Measurements from ENCODE around the gene ANKRD50. TPM values are rescaled to one million over a fixed set of nuclear protein-coding genes. Genes with fewer than 3 reads are reported as not detected.

The ANKRD50 gene
- total and polyA plus RNA-seq, 2 of the 13 experiments (the other 11 are each of a cell fraction or from before 2014, with no cell fraction given), result 2.4 to 4.4 TPM

DNA sequence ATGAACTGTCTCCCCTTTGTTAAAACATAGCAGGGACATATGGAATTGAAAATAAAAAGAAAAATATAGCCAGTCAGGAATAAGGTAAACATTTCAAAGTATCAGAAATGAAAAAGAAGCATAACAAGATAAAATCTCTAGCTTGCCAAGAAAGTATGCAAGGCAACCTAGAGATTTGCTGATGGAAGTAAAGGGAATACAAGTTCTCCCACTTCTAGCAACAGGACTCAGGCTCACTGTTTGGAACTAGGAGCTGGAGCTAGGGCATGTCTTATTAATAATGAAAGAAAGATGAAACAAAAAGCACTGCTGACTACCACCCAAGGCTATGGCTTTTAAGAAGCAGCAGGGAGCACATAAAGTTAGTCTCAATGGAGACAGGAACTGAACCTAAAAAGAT is 18.2 kb downstream of the ANKRD50 start:
- POLR2A ChIA-PET, result no interaction called here

More for the DNA sequence above, 18.2 kb downstream of the ANKRD50 start:
- DNase-seq (ENCODE audit: low spot score) (no peak), FAIRE-seq (no peak), ATAC-seq (no peak)
- H3K27ac ChIP-seq (ENCODE audit: extremely low read length, insufficient read depth, low read length), result no peak overlapping the region
- H4K20me1 ChIP-seq (ENCODE audit: insufficient read depth, low read length), result no peaks in the 10 kb centered on the region
- intact Hi-C loops (cut with micrococcal nuclease; ENCODE audit: unreplicated experiment), result no loop called here
- in situ Hi-C loops (cut with HindIII; ENCODE audit: extremely low pct_ligation_motif_present, low pct_unique_long_range_greater_than_20kb), result no loop called here
- H3K27me3 ChIP-seq (ENCODE audit: control insufficient read depth in 1 of 2, insufficient read depth in 2 of 2, low read length in 2 of 2), result no peaks in the 10 kb centered on the region
- H2AFZ ChIP-seq (ENCODE audit: low read length), result no peak overlapping the region
- no peak overlapping the region for H3K9ac ChIP-seq (ENCODE audit: insufficient read depth, low read depth, low read length)
- CTCF ChIA-PET (ENCODE audit: low intra/inter-chr PET ratio, low total read pairs), result no interaction called here
- peaks cover 2% of the 10 kb centered on the region for H3K79me2 ChIP-seq (ENCODE audit: insufficient read depth, low read length)
- no peaks in the 10 kb centered on the region for H3K4me1 ChIP-seq (ENCODE audit: insufficient read depth, low read length)
- H3K4me2 ChIP-seq (ENCODE audit: low read depth, low read length), result no peak overlapping the region
- no peak for TF ChIP-seq ETV5 (CRISPR knock-in tag; IDR thresholded peaks at IDR 0.05; ENCODE audit: borderline replicate concordance)
- TF ChIP-seq SIX1 (CRISPR knock-in tag; IDR thresholded peaks at IDR 0.05; ENCODE audit: borderline replicate concordance), result no peak
- TF ChIP-seq ZNF644 (CRISPR knock-in tag; IDR thresholded peaks at IDR 0.05; ENCODE audit: low read depth), result no peak
- TF ChIP-seq REXO4 (CRISPR knock-in tag; IDR thresholded peaks at IDR 0.05; ENCODE audit: borderline replicate concordance), result no peak
- no peak for TF ChIP-seq SIN3B (IDR thresholded peaks at IDR 0.05; ENCODE audit: low read length)
- no peak for TF ChIP-seq DNMT3B (CRISPR knock-in tag; conservative IDR thresholded peaks at IDR 0.05)
- no peak for TF ChIP-seq ZNF12 (CRISPR knock-in tag; IDR thresholded peaks at IDR 0.05)
- TF ChIP-seq, protein P1, sequence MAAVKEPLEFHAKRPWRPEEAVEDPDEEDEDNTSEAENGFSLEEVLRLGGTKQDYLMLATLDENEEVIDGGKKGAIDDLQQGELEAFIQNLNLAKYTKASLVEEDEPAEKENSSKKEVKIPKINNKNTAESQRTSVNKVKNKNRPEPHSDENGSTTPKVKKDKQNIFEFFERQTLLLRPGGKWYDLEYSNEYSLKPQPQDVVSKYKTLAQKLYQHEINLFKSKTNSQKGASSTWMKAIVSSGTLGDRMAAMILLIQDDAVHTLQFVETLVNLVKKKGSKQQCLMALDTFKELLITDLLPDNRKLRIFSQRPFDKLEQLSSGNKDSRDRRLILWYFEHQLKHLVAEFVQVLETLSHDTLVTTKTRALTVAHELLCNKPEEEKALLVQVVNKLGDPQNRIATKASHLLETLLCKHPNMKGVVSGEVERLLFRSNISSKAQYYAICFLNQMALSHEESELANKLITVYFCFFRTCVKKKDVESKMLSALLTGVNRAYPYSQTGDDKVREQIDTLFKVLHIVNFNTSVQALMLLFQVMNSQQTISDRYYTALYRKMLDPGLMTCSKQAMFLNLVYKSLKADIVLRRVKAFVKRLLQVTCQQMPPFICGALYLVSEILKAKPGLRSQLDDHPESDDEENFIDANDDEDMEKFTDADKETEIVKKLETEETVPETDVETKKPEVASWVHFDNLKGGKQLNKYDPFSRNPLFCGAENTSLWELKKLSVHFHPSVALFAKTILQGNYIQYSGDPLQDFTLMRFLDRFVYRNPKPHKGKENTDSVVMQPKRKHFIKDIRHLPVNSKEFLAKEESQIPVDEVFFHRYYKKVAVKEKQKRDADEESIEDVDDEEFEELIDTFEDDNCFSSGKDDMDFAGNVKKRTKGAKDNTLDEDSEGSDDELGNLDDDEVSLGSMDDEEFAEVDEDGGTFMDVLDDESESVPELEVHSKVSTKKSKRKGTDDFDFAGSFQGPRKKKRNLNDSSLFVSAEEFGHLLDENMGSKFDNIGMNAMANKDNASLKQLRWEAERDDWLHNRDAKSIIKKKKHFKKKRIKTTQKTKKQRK (IDR thresholded peaks at IDR 0.05; ENCODE audit: low read length), result no peak
- TF ChIP-seq ZBTB20 (CRISPR knock-in tag; IDR thresholded peaks at IDR 0.05; ENCODE audit: borderline replicate concordance, low read depth), result no peak
- H3K36me3 ChIP-seq (replicated peaks in 1 of 2; ENCODE audit: control insufficient read depth in 1 of 2, insufficient read depth in 2 of 2, low read length in 2 of 2), result no peaks in the 10 kb centered on the region
- H3K9me3 ChIP-seq (ENCODE audit: low read length), result peaks cover 12% of the 10 kb centered on the region
- H3K4me3 ChIP-seq (replicated peaks in 1 of 3; ENCODE audit: insufficient read depth in 1 of 3, low read depth in 2 of 3, low read length in 3 of 3), result no peak overlapping the region
- BruUV-seq (replicated peaks), result no TSS peak
